Activated T-cell treated with anti-CD3 and anti-CD28 coated beads, Interleukin-2, amount 50 U/mL, for 1 hour (primary cell): ENCODE data around the gene SPAAR.
"Not testable (repeated sequence)": the region's sequence is repeated elsewhere in the genome, so short reads cannot be mapped to it uniquely, and the experiment has no call there.

Experiments used
- DNase-seq: peaks from one replicate; pipeline ENCODE4 v3.0.0-alpha.2; 2020

The SPAAR gene

GRCh38 chr9:35905051-35905781 is 4.1 kb upstream of the SPAAR start:
- no peak for DNase-seq

GRCh38 chr9:35905912-35906679 is 3.2 kb upstream of the SPAAR start, which contains the start of gene HRCT1:
Gene HRCT1 (plus strand): TSS chr9:35906202. CDS start chr9:35906288, 86 bp downstream.
- no peak for DNase-seq

GRCh38 chr9:35906923-35907699 is 2.2 kb upstream of the SPAAR start:
- no peak for DNase-seq

GRCh38 chr9:35907711-35908503 is 1.4 kb upstream of the SPAAR start:
- DNase-seq, result no peak

- DNase-seq, result no peak
Measured at GRCh38 chr9:35908504-35909125, 675 bp upstream of the SPAAR start.

- no peak for DNase-seq
Measured at GRCh38 chr9:35909687-35910612, 660 bp downstream of the SPAAR start.

- peak; percentile 54 for DNase-seq
Measured at GRCh38 chr9:35910613-35911359, 1.5 kb downstream of the SPAAR start.

- DNase-seq, result no peak
Measured at GRCh38 chr9:35911690-35912089, 2.4 kb downstream of the SPAAR start.

- no peak for DNase-seq
Measured at GRCh38 chr9:35912791-35913400, 3.6 kb downstream of the SPAAR start.

GRCh38 chr9:35913429-35913828 is 4.1 kb downstream of the SPAAR start:
- not testable (repeated sequence) for DNase-seq

- DNase-seq, result no peak
Measured at GRCh38 chr9:35914301-35914807, 5.1 kb downstream of the SPAAR start.

GRCh38 chr9:35915681-35916294 is 6.5 kb downstream of the SPAAR start:
- no peak for DNase-seq

GRCh38 chr9:35917261-35917660 is 8.0 kb downstream of the SPAAR start:
- no peak for DNase-seq

GRCh38 chr9:35918780-35919179 is 9.5 kb downstream of the SPAAR start:
- DNase-seq, result no peak

GRCh38 chr9:35919212-35920008 is 10.1 kb downstream of the SPAAR start:
- DNase-seq, result no peak

GRCh38 chr9:35920051-35920620 is 10.8 kb downstream of the SPAAR start:
- DNase-seq, result no peak

- no peak for DNase-seq
Measured at GRCh38 chr9:35923598-35923926, 14.3 kb downstream of the SPAAR start.
